ENCODE results near the gene MTF2.
"Not testable (repeated sequence)": the region's sequence is repeated elsewhere in the genome, so short reads cannot be mapped to it uniquely, and the experiment has no call there.

MTF2 gene

DNA sequence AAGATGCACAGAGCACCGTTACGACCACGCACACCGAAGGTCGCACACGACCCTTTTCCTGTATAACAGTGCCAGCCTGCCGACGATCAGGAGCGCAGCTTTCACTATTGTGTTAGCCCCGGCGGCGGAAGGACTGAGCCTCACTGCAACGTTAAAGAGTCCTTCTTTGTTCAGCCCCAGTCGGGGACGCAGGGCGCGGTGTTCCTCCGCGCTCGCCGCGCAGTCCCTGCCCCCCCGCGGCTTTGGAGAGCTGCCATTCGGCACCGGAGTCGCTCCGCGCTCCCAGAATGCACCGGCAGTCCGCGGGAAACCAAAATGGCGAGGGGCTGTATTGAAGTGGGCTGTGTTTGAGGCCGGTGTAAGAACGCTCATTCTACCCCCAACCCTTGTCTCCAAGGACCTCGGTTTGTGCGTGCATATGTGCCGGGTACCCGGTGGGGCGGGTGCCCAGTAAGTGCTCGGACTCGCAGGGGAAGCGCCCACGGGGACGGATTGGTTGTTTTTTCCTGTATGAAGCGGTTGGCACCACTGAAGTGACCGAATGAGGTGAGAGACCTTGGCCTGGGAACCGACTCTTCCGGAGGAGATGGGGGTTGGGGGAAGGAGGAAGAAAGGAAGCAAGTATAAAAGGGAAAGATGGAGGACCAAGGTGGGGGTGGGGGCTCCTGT, at the start of gene MTF2:
MTF2 (plus strand) TSS at position 298 of the 669 bp plus-strand sequence; CDS start at position 542, 244 bp downstream.
- in situ Hi-C loops (cut with MboI; ENCODE audit: low sequenced_read_pairs) = no loop called here

DNA sequence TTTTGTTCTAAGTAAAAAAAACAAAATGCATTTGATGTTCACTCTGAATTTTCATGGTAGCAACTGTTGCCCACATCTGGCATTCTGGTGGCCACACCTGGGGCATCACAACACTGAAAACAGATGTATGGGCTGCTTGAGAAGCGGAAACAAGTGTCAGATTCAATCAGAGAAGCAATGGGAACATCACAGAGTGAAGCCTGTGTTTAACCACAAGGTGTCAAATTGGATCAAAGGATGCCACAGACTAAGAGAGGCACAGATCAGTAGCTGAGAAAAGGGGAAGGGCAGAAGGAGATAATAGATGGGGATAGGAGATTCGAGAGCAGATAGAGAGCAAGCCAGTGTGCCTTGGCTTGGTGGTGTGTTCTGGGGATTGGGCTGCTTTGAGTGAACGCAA, 49.8 kb upstream of the MTF2 start:
- in situ Hi-C loops (cut with MboI; ENCODE audit: low sequenced_read_pairs) = no loop called here

DNA sequence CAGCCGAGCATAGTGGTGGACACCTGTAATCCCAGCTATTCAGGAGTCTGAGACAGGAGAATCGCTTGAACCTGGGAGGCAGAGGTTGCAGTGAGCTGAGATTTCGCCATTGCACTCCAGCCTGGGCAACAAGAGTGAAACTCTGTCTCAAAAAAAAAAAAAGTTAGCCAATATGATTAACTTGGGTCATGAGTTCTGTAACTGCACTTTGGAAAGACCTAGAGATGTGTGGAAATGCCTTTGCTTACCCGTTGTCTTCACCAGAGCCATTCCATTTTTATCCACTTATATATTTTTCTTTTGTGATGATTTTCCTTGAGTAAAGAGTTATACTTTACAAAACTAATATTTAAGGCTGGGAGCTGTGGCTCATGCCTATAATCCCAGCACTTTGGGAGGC, 48.9 kb upstream of the MTF2 start:
- in situ Hi-C loops (cut with MboI; ENCODE audit: low sequenced_read_pairs) = not testable (repeated sequence)

DNA sequence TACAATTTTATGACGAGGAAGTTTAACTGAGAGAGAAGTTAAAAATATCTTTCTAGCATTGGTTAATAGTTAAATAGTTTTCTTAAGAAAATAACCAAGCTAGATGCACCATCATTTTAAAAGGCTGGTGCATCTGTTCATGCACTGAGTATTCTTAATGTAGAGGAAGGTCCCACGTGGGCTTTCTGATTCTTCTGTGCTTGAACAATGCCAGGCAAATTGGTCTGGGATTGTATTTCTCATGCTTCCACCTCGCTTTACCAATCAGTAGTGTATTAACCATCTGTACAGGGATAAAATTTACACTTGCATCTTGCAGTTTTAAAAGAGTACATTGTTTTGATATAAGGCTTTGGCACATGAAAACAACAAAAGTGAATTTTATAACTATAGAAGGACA, 47.4 kb upstream of the MTF2 start:
- in situ Hi-C loops (cut with MboI; ENCODE audit: low sequenced_read_pairs) = no loop called here

DNA sequence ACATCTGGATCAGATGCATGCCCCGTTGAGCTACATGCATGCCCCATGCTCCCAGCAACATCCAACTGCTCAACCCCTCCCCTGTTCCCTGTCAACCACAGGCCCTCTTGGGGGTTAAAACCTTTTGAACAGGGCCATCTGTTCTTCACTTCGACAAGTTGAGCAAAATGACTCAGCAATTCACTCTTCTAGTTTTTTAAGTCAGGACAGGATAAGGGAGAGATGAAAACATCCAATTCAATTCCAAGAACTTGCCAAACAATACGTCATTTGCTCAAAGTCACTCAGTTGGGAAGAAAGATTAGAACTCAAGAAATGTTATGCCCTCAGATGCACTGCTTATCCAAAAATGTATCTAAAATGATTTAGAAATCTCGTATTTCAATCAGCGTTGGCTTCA, 46.1 kb upstream of the MTF2 start:
- in situ Hi-C loops (cut with MboI; ENCODE audit: low sequenced_read_pairs) = no loop called here

DNA sequence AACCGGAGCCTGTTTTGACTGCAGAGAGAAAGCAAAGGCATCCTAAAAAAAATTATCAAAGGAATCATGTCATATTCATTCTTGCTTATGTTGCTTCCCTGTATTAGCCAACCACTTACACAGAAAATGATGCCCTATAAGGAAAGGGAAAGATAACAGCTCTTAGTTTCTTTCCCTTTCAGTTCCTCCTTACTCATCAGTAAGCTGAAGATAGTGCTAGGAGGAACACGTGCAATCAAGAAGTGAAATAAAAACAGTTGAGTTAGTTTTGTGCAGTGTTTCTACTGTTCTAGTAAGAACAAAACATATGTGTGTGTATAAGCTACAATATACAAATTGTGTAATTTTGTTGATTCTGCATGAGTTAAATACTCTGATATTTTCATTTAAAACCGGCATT, 45.3 kb upstream of the MTF2 start:
- in situ Hi-C loops (cut with MboI; ENCODE audit: low sequenced_read_pairs) = no loop called here

DNA sequence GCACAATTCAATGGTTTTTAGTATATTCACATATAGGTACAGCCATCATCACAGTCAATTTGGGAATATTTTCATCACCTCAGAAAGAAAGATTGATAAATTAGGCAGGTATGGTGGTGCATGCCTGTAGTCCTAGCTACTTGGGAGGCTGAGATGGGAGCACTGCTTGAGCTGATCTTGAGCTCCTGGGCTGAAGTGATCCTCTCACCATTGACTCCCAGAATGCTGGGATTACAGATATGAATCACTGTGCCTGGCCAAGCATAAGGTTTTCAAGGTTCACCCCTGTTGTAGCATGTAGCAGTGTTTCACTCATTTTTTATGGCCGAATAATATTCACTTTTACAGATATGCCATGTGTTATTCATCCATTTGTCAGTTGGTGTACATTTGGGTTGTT, 44.7 kb upstream of the MTF2 start:
- in situ Hi-C loops (cut with MboI; ENCODE audit: low sequenced_read_pairs) = no loop called here

DNA sequence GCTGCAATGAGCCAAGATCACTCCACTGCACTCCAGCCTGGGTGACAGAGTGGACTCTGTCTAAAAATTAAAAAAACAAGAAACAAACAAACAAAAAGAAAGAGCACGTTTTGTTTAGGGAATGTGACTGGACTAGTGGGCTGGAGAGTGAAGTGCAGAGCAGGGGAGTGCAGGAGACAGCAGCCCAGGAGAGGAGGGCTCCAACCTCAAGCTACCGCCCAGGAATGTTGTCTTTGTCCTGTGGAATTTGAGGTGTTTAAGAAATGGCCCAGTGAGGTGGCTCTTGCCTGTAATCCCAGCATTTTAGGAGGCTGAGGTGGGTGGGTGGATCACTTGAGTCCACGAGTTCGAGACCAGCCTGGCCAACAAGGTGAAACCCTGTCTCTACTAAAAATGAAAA, 42.4 kb upstream of the MTF2 start:
- in situ Hi-C loops (cut with MboI; ENCODE audit: low sequenced_read_pairs) = no loop called here

DNA sequence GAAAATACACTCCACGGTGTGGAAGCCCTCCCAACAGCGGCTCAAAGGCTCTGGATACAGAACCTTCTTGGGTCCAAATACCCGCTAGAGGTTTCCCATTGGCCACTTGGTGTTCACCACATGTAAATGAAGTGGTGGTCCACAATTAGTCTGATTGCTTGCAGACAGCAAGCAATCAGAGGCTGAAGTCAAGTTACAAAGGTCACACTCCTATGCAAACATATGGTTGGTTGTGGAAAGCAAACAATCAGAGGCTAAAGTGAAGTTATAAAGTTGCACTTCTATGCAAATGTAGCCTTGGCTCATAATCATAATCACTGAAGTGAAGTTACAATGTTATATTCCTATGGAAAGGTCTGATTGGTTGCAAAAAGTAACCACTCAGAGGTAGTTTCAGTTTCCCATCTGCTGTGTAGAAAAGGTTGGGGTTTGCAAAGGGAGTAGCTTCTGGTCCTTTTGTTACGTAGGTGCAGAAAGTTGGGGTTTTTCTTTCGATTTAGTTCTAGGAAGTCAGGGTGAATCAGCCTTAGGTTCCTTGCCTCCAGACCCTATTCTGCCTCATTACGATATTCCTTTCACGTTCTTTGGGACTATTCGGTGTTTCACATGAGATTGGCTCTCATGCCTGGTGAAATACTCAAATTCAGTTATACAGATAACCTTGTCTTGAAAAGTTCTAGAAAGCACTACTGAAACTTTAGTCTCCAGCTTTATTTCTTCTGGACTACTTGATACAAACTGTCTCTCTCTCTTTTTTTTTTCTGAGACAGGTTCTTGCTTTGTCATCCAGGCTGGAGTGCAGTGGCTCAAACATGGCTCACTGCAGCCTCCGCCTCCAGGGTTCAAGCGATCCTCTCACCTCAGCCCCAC, 36.7 kb upstream of the MTF2 start:
- in situ Hi-C loops (cut with MboI; ENCODE audit: low sequenced_read_pairs) = no loop called here

DNA sequence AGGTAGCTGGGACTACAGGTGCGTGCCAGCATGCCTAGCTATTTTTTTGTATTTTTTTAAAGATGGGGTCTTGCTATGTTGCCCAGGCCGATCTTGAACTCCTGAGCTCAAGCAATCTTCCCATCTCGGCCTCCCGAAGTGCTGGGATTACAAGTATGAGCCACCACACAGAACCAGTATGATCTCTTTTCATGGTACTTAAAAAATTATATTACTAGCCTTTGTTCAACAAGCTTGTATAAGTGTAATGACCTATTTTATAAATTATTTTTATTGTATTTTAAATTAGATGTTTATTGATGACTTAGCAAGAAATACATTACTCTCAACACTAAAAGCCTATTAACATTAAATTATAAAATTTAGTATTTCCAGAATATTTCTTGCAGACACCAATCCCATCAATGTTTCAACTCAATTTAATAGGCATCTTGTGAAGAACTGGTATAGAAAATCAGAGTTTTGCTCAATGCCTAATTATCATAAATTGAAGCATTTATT, 36.0 kb upstream of the MTF2 start:
- in situ Hi-C loops (cut with MboI; ENCODE audit: low sequenced_read_pairs) = no loop called here

DNA sequence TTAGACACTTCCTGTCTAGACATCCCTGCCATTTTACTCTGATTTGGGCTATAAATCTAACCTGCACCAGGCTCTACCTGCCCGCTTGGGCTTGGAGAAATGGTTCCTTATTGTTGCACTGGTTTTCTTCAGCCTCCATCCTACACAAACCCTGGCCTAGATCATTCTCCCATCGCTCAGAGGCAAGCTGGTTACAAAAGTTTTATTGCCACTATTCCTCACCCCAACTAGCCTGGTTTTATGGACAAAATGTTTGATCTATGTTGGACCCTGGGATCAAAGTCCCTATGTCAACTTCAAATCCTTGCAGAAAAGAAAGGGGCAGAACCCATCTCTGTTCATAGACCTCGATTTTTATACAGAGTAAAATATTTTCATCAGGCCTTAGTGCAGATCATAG, 31.5 kb upstream of the MTF2 start:
- in situ Hi-C loops (cut with MboI; ENCODE audit: low sequenced_read_pairs) = no loop called here

DNA sequence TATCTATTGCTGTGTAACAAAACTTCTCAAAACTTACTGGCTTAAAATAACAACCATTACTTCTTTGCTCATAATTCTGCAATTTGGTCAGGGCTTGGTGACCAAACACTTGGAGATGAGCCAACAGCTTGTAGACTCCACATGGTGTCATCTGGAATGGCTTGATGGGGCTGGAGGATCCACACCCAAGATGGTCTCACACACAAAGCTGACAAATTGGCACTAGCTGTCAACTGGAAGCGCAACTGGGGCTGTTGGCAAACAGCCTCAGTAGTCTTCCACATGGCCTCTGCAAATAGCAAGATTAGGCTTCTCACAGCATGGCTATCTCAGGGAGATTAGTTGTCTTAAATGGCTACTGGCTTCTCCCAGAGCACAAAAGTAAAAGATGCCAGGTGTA, 27.1 kb upstream of the MTF2 start:
- in situ Hi-C loops (cut with MboI; ENCODE audit: low sequenced_read_pairs) = no loop called here

DNA sequence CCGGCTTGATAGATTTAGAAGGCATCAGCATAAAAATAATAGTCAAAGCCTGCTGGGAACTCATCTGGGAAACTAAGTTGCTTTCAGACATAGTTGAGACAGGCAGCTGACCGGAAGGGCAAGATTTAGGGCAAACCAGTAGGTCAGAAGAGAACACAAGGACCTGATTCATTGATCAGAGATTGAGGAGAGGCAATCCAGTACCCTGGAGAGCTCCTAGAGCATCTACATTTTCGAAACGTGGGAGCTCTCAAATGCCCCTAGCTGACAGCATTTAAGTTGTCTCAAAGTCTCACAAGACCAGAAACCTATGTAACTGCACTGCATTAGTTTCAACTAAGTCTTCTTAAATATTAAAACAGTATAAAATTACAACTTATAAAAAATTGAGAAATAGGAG, 22.9 kb upstream of the MTF2 start:
- in situ Hi-C loops (cut with MboI; ENCODE audit: low sequenced_read_pairs) = no loop called here

DNA sequence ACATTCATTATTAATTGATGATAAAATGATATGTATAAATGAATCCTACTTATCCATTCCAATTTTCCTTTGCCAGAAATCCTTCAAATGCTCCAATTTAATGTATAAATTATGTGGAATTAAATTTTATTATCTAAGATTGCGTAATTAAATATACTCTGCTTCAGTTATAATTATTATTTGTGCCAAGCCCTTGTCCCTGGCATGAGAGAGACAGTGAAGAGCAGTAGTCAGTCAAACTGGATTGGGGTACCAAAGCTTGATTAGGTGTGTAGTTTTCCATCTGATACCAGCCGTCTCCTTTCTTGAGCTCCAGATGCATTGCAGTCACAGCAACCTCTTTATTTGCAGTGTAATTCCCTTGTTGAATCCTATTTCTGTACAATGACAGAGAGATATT, 22.4 kb upstream of the MTF2 start:
- in situ Hi-C loops (cut with MboI; ENCODE audit: low sequenced_read_pairs) = no loop called here

DNA sequence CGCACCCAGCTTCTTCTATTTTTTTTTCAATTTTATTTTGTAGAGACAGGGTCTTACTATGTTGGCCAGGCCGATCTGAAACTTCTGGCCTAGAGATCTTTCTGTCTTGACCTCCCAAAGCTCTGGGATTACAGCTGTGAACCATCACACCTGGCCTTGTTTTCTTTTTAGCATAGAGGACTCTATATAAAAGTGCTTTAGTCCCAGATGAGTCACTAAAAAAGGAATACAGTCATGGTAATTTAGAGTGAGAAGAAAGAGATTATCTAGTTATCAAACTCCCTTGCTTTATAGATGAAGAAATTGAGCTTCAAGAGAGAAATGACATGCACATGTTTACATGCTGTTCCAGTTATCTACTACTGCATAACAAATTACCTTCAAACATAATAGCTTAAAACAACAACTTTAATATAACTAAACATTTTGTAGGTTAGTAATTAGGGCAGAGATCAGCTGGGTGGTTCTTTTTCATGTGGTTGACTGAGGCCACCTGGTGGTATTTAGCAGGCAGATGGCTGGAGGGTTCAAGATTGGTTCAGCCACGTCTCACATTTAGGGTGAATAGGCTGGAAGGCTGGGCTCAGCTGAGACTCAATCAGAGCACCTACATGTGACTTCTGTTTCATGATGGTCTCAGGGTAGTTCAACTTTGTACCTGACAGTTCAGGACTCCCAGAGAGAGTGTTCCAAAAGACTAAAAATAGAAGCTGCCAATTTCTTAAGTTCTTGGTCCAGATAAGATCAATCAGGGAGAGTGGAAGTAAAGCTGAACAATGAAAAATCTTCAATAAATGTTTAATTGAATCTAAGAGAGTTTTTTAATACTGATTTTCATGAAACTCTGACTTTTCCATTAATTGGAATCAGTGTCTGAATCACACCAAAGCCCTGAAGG, 16.9 kb upstream of the MTF2 start:
- in situ Hi-C loops (cut with MboI; ENCODE audit: low sequenced_read_pairs) = no loop called here

DNA sequence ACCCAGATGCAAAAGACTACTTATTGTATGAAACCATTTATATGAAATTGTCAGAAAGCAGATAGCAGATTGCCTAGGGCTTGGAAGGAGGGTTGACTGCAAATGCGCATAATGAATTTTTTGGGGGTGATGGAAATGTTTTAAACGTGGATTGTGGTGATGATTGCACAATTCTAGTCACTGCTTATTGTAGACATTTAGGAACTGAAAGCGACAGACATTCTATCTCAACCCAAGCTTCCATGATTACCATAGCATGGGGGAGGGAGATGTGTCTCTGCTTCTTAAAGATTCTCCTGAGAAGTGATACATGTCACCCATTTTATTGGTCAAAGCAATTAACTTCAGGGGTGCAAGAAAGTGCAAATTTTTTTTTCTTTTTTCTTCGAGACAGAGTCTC, 2.8 kb upstream of the MTF2 start:
- in situ Hi-C loops (cut with MboI; ENCODE audit: low sequenced_read_pairs) = no loop called here

DNA sequence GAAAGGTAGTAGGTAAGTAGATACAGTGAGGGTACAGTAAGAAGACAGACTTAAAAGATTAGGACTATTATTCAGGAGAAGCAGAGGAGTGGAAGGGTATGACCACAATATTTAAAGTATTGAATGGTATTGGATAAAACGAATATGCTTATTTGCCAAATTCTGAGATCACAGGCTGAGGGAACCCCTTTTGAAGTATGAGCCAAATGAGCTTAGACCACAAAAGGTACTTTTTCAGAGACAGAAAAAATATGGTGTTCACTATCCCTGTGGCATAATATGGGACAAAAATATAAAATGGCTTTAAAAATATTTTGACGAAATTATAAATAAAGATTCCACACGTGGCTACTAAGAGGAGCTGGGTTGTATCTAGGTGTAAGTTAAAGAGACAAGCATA, 880 bp upstream of the MTF2 start:
- in situ Hi-C loops (cut with MboI; ENCODE audit: low sequenced_read_pairs) = no loop called here

DNA sequence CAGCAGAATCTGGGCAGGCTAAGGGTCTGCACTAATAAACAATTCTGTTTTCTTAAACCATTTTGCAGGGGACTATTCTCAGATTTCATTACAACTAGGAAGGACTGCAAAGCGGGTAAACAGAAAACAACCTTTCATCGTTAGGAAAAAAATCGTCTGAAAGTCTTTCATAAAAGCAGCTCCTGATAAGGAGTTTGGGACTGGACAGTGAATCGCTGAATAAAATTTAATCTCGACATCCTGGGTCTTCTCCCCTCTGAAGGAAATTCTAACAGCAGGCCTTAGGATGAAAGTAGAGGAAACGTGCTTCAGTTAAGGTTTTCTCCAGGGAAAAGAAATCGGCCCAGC, 471 bp upstream of the MTF2 start:
- in situ Hi-C loops (cut with MboI; ENCODE audit: low sequenced_read_pairs) = no loop called here

DNA sequence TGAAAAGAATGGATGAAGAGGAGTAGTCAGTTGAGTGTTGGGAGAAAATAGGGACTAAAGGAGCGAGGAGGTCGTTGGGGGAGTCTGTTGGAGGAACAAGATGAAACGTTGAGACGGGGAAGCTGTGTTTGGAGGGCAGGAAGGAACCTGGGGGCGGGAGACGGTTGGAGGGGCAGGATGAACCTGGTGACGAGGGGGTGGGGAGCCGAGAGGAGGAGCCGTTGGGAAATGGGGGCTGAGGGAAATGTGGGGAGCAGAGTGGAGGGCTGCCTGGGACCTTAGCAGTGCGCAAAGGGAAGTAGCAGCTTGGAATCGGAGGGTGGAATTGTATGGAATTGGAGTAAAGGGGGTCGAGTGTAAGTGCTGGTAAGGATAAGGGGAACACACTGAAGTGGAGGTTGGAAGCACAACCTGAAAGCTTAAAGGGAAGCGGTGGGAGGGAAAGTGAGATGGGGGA, 630 bp downstream of the MTF2 start:
- in situ Hi-C loops (cut with MboI; ENCODE audit: low sequenced_read_pairs) = no loop called here

DNA sequence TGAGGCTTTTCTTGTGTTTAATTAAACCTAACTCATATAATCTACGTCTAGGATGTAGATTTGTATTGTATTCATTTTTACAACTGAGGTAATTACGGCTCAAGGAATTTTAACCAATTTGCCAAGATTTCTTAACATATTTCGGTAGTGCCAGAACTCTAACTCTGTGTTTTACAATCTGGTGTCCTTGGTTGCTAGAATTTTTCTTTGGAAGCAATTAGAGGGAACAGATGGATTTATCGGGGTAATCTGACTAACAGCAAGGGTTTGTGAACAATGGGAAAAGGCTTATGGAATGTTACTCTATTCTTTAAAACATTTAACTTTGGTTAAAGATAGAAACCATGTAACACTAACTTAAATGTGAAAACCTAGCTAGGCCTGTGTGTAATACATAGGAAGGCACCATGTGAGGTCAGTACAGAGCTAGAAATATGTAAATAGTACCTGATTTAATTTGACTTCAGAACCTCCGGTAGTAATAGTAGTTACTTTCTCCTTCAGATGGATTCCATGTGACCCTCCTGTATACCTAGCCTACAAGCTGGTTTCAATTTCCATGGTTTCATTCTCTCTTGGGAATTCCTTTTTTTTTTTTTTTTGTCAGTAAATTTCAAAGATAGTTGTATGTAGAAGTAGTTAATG, 1.2 kb downstream of the MTF2 start:
- in situ Hi-C loops (cut with MboI; ENCODE audit: low sequenced_read_pairs) = no loop called here

DNA sequence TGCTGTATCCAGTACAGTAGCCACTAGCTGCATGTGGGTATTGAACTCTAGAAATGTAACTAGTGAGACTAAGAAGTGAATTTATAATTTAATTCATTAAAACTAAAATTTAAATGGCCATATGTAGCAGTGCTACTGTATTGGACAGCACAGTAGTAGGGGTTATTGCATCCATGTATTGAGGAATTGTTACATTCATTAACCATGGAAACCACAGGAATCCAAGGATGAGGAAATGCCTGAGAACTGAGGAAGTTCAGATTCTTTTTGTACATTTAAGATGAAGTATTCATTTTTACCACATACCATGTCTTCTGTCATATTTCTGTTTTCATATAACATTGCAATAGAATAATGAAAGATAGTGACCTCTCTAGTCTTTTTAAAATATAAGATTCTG, 2.6 kb downstream of the MTF2 start:
- in situ Hi-C loops (cut with MboI; ENCODE audit: low sequenced_read_pairs) = no loop called here

Data from HL-60/S4 treated with phorbol 12-myristate 13-acetate at 8.2 ng/mL for 4 days and 3 days (cell line).